ENCODE results near the gene CEMP1.
A peak's percentile ranks its signal among the peaks of the same experiment; 100 is the strongest.

CEMP1 gene

GRCh38 chr16:2529961-2530628 is 1.1 kb downstream of the CEMP1 start:
- DNase-seq (no peak), ATAC-seq (no peak)
- H3K27ac Mint-ChIP-seq, result peak overlapping the region; percentile 39
- H3K4me1 Mint-ChIP-seq, result peaks cover 18% of the 10 kb centered on the region
- H3K36me3 Mint-ChIP-seq (ENCODE audit: low read depth), result peaks cover 2% of the 10 kb centered on the region
- no peak overlapping the region for H3K4me3 Mint-ChIP-seq
- H3K27me3 Mint-ChIP-seq, result no peaks in the 10 kb centered on the region
- no peaks in the 10 kb centered on the region for H3K9me3 Mint-ChIP-seq

GRCh38 chr16:2529061-2529931 is 1.9 kb downstream of the CEMP1 start:
- DNase-seq (no peak), ATAC-seq (no peak)
- peaks cover 8% of the 10 kb centered on the region for H3K36me3 Mint-ChIP-seq (ENCODE audit: low read depth)
- no peak overlapping the region for H3K27ac Mint-ChIP-seq
- H3K4me3 Mint-ChIP-seq, result no peak overlapping the region
- no peaks in the 10 kb centered on the region for H3K27me3 Mint-ChIP-seq
- no peaks in the 10 kb centered on the region for H3K9me3 Mint-ChIP-seq
- peaks cover 18% of the 10 kb centered on the region for H3K4me1 Mint-ChIP-seq

GRCh38 chr16:2528161-2529060 is 2.8 kb downstream of the CEMP1 start:
- Mint-ChIP-seq H3K4me1 (peaks cover 18% of the 10 kb centered on the region), H3K4me3 (no peak overlapping the region), H3K36me3 (ENCODE audit: low read depth) (peaks cover 10% of the 10 kb centered on the region)

GRCh38 chr16:2527784-2528100 is 3.5 kb downstream of the CEMP1 start:
- Mint-ChIP-seq H3K9me3 (no peaks in the 10 kb centered on the region), H3K36me3 (ENCODE audit: low read depth) (peaks cover 10% of the 10 kb centered on the region), H3K4me1 (peaks cover 15% of the 10 kb centered on the region), H3K27ac (no peak overlapping the region), H3K27me3 (no peaks in the 10 kb centered on the region), H3K4me3 (no peak overlapping the region)
- no peak for DNase-seq
- no peak for ATAC-seq

More at GRCh38 chr16:2528161-2529060, 2.8 kb downstream of the CEMP1 start:
- Mint-ChIP-seq H3K27me3 (no peaks in the 10 kb centered on the region), H3K9me3 (no peaks in the 10 kb centered on the region), H3K27ac (no peak overlapping the region)
- ATAC-seq (no peak), DNase-seq (no peak)

- ATAC-seq (no peak), DNase-seq (no peak)
- Mint-ChIP-seq H3K4me1 (peaks cover 11% of the 10 kb centered on the region), H3K36me3 (ENCODE audit: low read depth) (peaks cover 10% of the 10 kb centered on the region), H3K27ac (no peak overlapping the region), H3K4me3 (no peak overlapping the region), H3K9me3 (no peaks in the 10 kb centered on the region), H3K27me3 (no peaks in the 10 kb centered on the region)
Observed at GRCh38 chr16:2527071-2527783, 4.0 kb downstream of the CEMP1 start.

- DNase-seq (no peak), ATAC-seq (no peak)
- H3K27me3 Mint-ChIP-seq, result no peaks in the 10 kb centered on the region
- H3K4me1 Mint-ChIP-seq, result peaks cover 9% of the 10 kb centered on the region
- H3K36me3 Mint-ChIP-seq (ENCODE audit: low read depth), result peaks cover 11% of the 10 kb centered on the region
- no peaks in the 10 kb centered on the region for H3K9me3 Mint-ChIP-seq
- no peak overlapping the region for H3K4me3 Mint-ChIP-seq
- no peak overlapping the region for H3K27ac Mint-ChIP-seq
Observed at GRCh38 chr16:2526135-2526534, 5.1 kb downstream of the CEMP1 start.

GRCh38 chr16:2524339-2524938 is 6.8 kb downstream of the CEMP1 start:
- H3K9me3 Mint-ChIP-seq, result no peaks in the 10 kb centered on the region
- H3K36me3 Mint-ChIP-seq (ENCODE audit: low read depth), result peaks cover 13% of the 10 kb centered on the region
- H3K27ac Mint-ChIP-seq, result no peak overlapping the region
- no peak for ATAC-seq
- no peak overlapping the region for H3K4me3 Mint-ChIP-seq
- peaks cover 15% of the 10 kb centered on the region for H3K4me1 Mint-ChIP-seq
- DNase-seq, result no peak
- H3K27me3 Mint-ChIP-seq, result no peaks in the 10 kb centered on the region

- Mint-ChIP-seq H3K27me3 (no peaks in the 10 kb centered on the region), H3K27ac (no peak overlapping the region), H3K9me3 (no peaks in the 10 kb centered on the region), H3K4me1 (peaks cover 19% of the 10 kb centered on the region), H3K36me3 (ENCODE audit: low read depth) (peaks cover 13% of the 10 kb centered on the region), H3K4me3 (no peak overlapping the region)
- ATAC-seq (no peak), DNase-seq (no peak)
Observed at GRCh38 chr16:2523801-2524231, 7.4 kb downstream of the CEMP1 start.

- DNase-seq (peak; percentile 56), ATAC-seq (peak; percentile 41)
- peak overlapping the region; percentile 79 for H3K4me3 Mint-ChIP-seq
- H3K4me1 Mint-ChIP-seq, result peaks cover 43% of the 10 kb centered on the region
- no peaks in the 10 kb centered on the region for H3K27me3 Mint-ChIP-seq
- peaks cover 21% of the 10 kb centered on the region for H3K36me3 Mint-ChIP-seq (ENCODE audit: low read depth)
- H3K27ac Mint-ChIP-seq, result peak overlapping the region; percentile 89
- H3K9me3 Mint-ChIP-seq, result no peaks in the 10 kb centered on the region
Observed at GRCh38 chr16:2520784-2521531, 10.2 kb downstream of the CEMP1 start.

GRCh38 chr16:2520097-2520783 is 11.0 kb downstream of the CEMP1 start, which contains the start of gene AMDHD2:
Gene AMDHD2, plus strand, starts transcription at chr16:2520371. Its CDS starts 88 bp downstream, at chr16:2520459.
- H3K27me3 Mint-ChIP-seq, result no peaks in the 10 kb centered on the region
- ATAC-seq, result peak; percentile 67
- H3K36me3 Mint-ChIP-seq (ENCODE audit: low read depth), result peaks cover 24% of the 10 kb centered on the region
- DNase-seq, result peak; percentile 92
- H3K4me1 Mint-ChIP-seq, result peaks cover 50% of the 10 kb centered on the region
- no peaks in the 10 kb centered on the region for H3K9me3 Mint-ChIP-seq
- peak within 1 kb of the TSS; percentile 79 for H3K4me3 Mint-ChIP-seq
- H3K27ac Mint-ChIP-seq, result peak within 1 kb of the TSS; percentile 89

GRCh38 chr16:2519711-2520080 is 11.5 kb downstream of the CEMP1 start:
- Mint-ChIP-seq H3K36me3 (ENCODE audit: low read depth) (peaks cover 22% of the 10 kb centered on the region), H3K27me3 (no peaks in the 10 kb centered on the region), H3K4me1 (peaks cover 55% of the 10 kb centered on the region), H3K9me3 (no peaks in the 10 kb centered on the region), H3K4me3 (peak overlapping the region; percentile 70), H3K27ac (peak overlapping the region; percentile 79)
- DNase-seq (no peak), ATAC-seq (no peak)

GRCh38 chr16:2518823-2519710 is 12.1 kb downstream of the CEMP1 start:
- Mint-ChIP-seq H3K27me3 (no peaks in the 10 kb centered on the region), H3K4me3 (peak overlapping the region; percentile 70), H3K4me1 (peaks cover 57% of the 10 kb centered on the region), H3K9me3 (no peaks in the 10 kb centered on the region), H3K27ac (peak overlapping the region; percentile 79), H3K36me3 (ENCODE audit: low read depth) (peaks cover 17% of the 10 kb centered on the region)
- no peak for ATAC-seq
- DNase-seq, result no peak
